Activated naive CD8-positive, alpha-beta T cell treated with anti-CD3 and anti-CD28 coated beads, Interleukin-2, amount 50 U/mL, for 24 hours (primary cell): ENCODE results near the gene CTNNBL1.
"Not testable (repeated sequence)": the region's sequence is repeated elsewhere in the genome, so short reads cannot be mapped to it uniquely, and the experiment has no call there.

Experiments
- ATAC-seq: fragments of 150-1000 bp; cut with Tn5 transposase; one replicate; pipeline ENCODE4 v1.10.0; 2021
- DNase-seq: peaks from one replicate; pipeline ENCODE4 v3.0.0; 2021
- H3K27ac Mint-ChIP-seq: one replicate; pipeline ENCODE4 v1.8.0; 2021; ENCODE audit warnings: mild to moderate bottlenecking, mixed read lengths
- H3K27me3 Mint-ChIP-seq: one replicate; pipeline ENCODE4 v1.8.0; 2021; ENCODE audit warnings: mixed read lengths
- H3K36me3 Mint-ChIP-seq: one replicate; pipeline ENCODE4 v1.8.0; 2021; ENCODE audit warnings: low read depth, mixed read lengths
- H3K4me1 Mint-ChIP-seq: one replicate; pipeline ENCODE4 v1.8.0; 2021; ENCODE audit warnings: mixed read lengths
- H3K4me3 Mint-ChIP-seq: one replicate; pipeline ENCODE4 v1.8.0; 2021; ENCODE audit warnings: mild to moderate bottlenecking, moderate library complexity, mixed read lengths
- H3K9me3 Mint-ChIP-seq: one replicate; pipeline ENCODE4 v1.8.0; 2021; ENCODE audit warnings: mixed read lengths

CTNNBL1 gene

GRCh38 chr20:37711994-37712964 is 18.4 kb downstream of the CTNNBL1 start:
- H3K9me3 Mint-ChIP-seq, result no peaks in the 10 kb centered on the region
- H3K4me1 Mint-ChIP-seq, result peaks cover 18% of the 10 kb centered on the region
- DNase-seq, result no peak
- no peak overlapping the region for H3K4me3 Mint-ChIP-seq
- H3K36me3 Mint-ChIP-seq, result peaks cover 17% of the 10 kb centered on the region
- H3K27me3 Mint-ChIP-seq, result no peaks in the 10 kb centered on the region
- no peak for ATAC-seq
- H3K27ac Mint-ChIP-seq, result no peak overlapping the region

GRCh38 chr20:37713396-37713795 is 19.6 kb downstream of the CTNNBL1 start:
- DNase-seq, result no peak
- Mint-ChIP-seq H3K9me3 (no peaks in the 10 kb centered on the region), H3K27ac (no peak overlapping the region), H3K27me3 (no peaks in the 10 kb centered on the region), H3K4me3 (no peak overlapping the region), H3K36me3 (peaks cover 18% of the 10 kb centered on the region), H3K4me1 (peaks cover 18% of the 10 kb centered on the region)
- no peak for ATAC-seq

GRCh38 chr20:37714978-37715672 is 21.3 kb downstream of the CTNNBL1 start:
- no peaks in the 10 kb centered on the region for H3K27me3 Mint-ChIP-seq
- no peak overlapping the region for H3K27ac Mint-ChIP-seq
- no peak for ATAC-seq
- no peak for DNase-seq
- no peak overlapping the region for H3K4me3 Mint-ChIP-seq
- H3K4me1 Mint-ChIP-seq, result peaks cover 11% of the 10 kb centered on the region
- H3K9me3 Mint-ChIP-seq, result no peaks in the 10 kb centered on the region
- H3K36me3 Mint-ChIP-seq, result peaks cover 16% of the 10 kb centered on the region

- DNase-seq (no peak), ATAC-seq (no peak)
- Mint-ChIP-seq H3K9me3 (peaks cover 10% of the 10 kb centered on the region), H3K4me1 (peaks cover 7% of the 10 kb centered on the region), H3K27ac (no peak overlapping the region), H3K27me3 (no peaks in the 10 kb centered on the region), H3K36me3 (peaks cover 21% of the 10 kb centered on the region), H3K4me3 (no peak overlapping the region)
Observed at GRCh38 chr20:37721751-37722150, 27.9 kb downstream of the CTNNBL1 start.

- not testable (repeated sequence) for H3K27ac Mint-ChIP-seq, H3K4me1 Mint-ChIP-seq, H3K27me3 Mint-ChIP-seq, H3K9me3 Mint-ChIP-seq, DNase-seq, H3K4me3 Mint-ChIP-seq, ATAC-seq
- H3K36me3 Mint-ChIP-seq, result peaks cover 21% of the 10 kb centered on the region
Observed at GRCh38 chr20:37722312-37722711, 28.5 kb downstream of the CTNNBL1 start.

GRCh38 chr20:37723668-37724067 is 29.8 kb downstream of the CTNNBL1 start:
- H3K27ac Mint-ChIP-seq, result no peak overlapping the region
- no peaks in the 10 kb centered on the region for H3K27me3 Mint-ChIP-seq
- ATAC-seq, result no peak
- H3K4me3 Mint-ChIP-seq, result no peak overlapping the region
- H3K4me1 Mint-ChIP-seq, result peaks cover 19% of the 10 kb centered on the region
- peaks cover 10% of the 10 kb centered on the region for H3K9me3 Mint-ChIP-seq
- H3K36me3 Mint-ChIP-seq, result peaks cover 19% of the 10 kb centered on the region
- DNase-seq, result no peak

- Mint-ChIP-seq H3K4me3 (no peak overlapping the region), H3K36me3 (peaks cover 18% of the 10 kb centered on the region), H3K27me3 (no peaks in the 10 kb centered on the region), H3K9me3 (peaks cover 10% of the 10 kb centered on the region), H3K4me1 (peaks cover 24% of the 10 kb centered on the region), H3K27ac (no peak overlapping the region)
- ATAC-seq, result no peak
- no peak for DNase-seq
Observed at GRCh38 chr20:37725165-37725564, 31.3 kb downstream of the CTNNBL1 start.

- peaks cover 26% of the 10 kb centered on the region for H3K4me1 Mint-ChIP-seq
- ATAC-seq (no peak), DNase-seq (no peak)
- H3K27me3 Mint-ChIP-seq, result no peaks in the 10 kb centered on the region
- no peak overlapping the region for H3K27ac Mint-ChIP-seq
- H3K9me3 Mint-ChIP-seq, result peaks cover 7% of the 10 kb centered on the region
- H3K4me3 Mint-ChIP-seq, result no peak overlapping the region
- peaks cover 16% of the 10 kb centered on the region for H3K36me3 Mint-ChIP-seq
Observed at GRCh38 chr20:37725855-37726254, 32.0 kb downstream of the CTNNBL1 start.

- H3K4me1 Mint-ChIP-seq, result peaks cover 26% of the 10 kb centered on the region
- H3K36me3 Mint-ChIP-seq, result peaks cover 13% of the 10 kb centered on the region
- no peak for ATAC-seq
- no peak for DNase-seq
- H3K4me3 Mint-ChIP-seq, result no peak overlapping the region
- H3K27ac Mint-ChIP-seq, result no peak overlapping the region
- H3K27me3 Mint-ChIP-seq, result no peaks in the 10 kb centered on the region
- H3K9me3 Mint-ChIP-seq, result peaks cover 4% of the 10 kb centered on the region
Observed at GRCh38 chr20:37726321-37726720, 32.5 kb downstream of the CTNNBL1 start.

- Mint-ChIP-seq H3K9me3 (no peaks in the 10 kb centered on the region), H3K4me3 (no peak overlapping the region), H3K4me1 (peaks cover 26% of the 10 kb centered on the region), H3K27me3 (no peaks in the 10 kb centered on the region), H3K36me3 (peaks cover 13% of the 10 kb centered on the region), H3K27ac (no peak overlapping the region)
- no peak for DNase-seq
- ATAC-seq, result no peak
Observed at GRCh38 chr20:37726971-37727956, 33.4 kb downstream of the CTNNBL1 start.

- Mint-ChIP-seq H3K36me3 (peaks cover 18% of the 10 kb centered on the region), H3K4me3 (no peak overlapping the region), H3K27ac (no peak overlapping the region), H3K4me1 (peaks cover 26% of the 10 kb centered on the region), H3K27me3 (no peaks in the 10 kb centered on the region), H3K9me3 (no peaks in the 10 kb centered on the region)
- DNase-seq, result no peak
- no peak for ATAC-seq
Observed at GRCh38 chr20:37727957-37728634, 34.3 kb downstream of the CTNNBL1 start.

- peak overlapping the region; percentile 34 for H3K27ac Mint-ChIP-seq
- H3K36me3 Mint-ChIP-seq, result peaks cover 22% of the 10 kb centered on the region
Observed at GRCh38 chr20:37728635-37728983, 34.8 kb downstream of the CTNNBL1 start.

GRCh38 chr20:37729452-37729851 is 35.6 kb downstream of the CTNNBL1 start:
- Mint-ChIP-seq H3K27me3 (no peaks in the 10 kb centered on the region), H3K27ac (no peak overlapping the region), H3K4me3 (no peak overlapping the region), H3K4me1 (peaks cover 30% of the 10 kb centered on the region), H3K36me3 (peaks cover 19% of the 10 kb centered on the region), H3K9me3 (no peaks in the 10 kb centered on the region)
- DNase-seq, result no peak
- ATAC-seq, result no peak

More at GRCh38 chr20:37728635-37728983, 34.8 kb downstream of the CTNNBL1 start:
- Mint-ChIP-seq H3K4me3 (no peak overlapping the region), H3K9me3 (no peaks in the 10 kb centered on the region), H3K27me3 (no peaks in the 10 kb centered on the region), H3K4me1 (peaks cover 24% of the 10 kb centered on the region)
- DNase-seq, result no peak
- no peak for ATAC-seq

- Mint-ChIP-seq H3K4me1 (peaks cover 33% of the 10 kb centered on the region), H3K9me3 (no peaks in the 10 kb centered on the region)
Observed at GRCh38 chr20:37729909-37730308, 36.1 kb downstream of the CTNNBL1 start.

More at GRCh38 chr20:37729909-37730308, 36.1 kb downstream of the CTNNBL1 start:
- no peak for ATAC-seq
- no peak for DNase-seq
- no peak overlapping the region for H3K27ac Mint-ChIP-seq
- H3K27me3 Mint-ChIP-seq, result no peaks in the 10 kb centered on the region
- peaks cover 22% of the 10 kb centered on the region for H3K36me3 Mint-ChIP-seq
- H3K4me3 Mint-ChIP-seq, result no peak overlapping the region
